Gastrocnemius medialis (tissue), 4 donors: ENCODE measurements around the gene XXYLT1. TPM values are rescaled to one million over a fixed set of nuclear protein-coding genes. Genes with fewer than 3 reads are reported as not detected.
A peak's percentile ranks its signal among the peaks of the same experiment; 100 is the strongest.

ENCODE experiments used
- ATAC-seq, 2 donors: fragments of 150-250 bp; one replicate each; pipeline ENCODE4 v1.9.1; 2016
- DNase-seq, 2 donors: peaks; one replicate each; pipeline ENCODE4 v3.0.0-alpha.2; 2019
- H3K27ac ChIP-seq, 4 donors: fragments of 200-600 bp; sonication (generic); 1 replicate in 1 of 4; 2 replicates in 3 of 4; pipeline ENCODE4 v1.5.1; 2016 to 2018; ENCODE audit warnings: mild to moderate bottlenecking in 2 of 4, moderate library complexity in 1 of 4
- H3K27me3 ChIP-seq, 3 donors: fragments of 200-600 bp; sonication (generic) in 2 of 3; 1 replicate in 1 of 3; 2 replicates in 2 of 3; pipeline versions ENCODE4 v1.5.1 to v1.6.0; 2016 to 2019; ENCODE audit warnings: mild to moderate bottlenecking in 1 of 3, moderate library complexity in 1 of 3
- H3K36me3 ChIP-seq, 2 donors: fragments of 200-600 bp; sonication (generic) in 1 of 2; one replicate each; pipeline ENCODE4 v1.5.1; 2017 to 2018
- H3K4me1 ChIP-seq, 2 donors: fragments of 200-600 bp; sonication (generic) in 1 of 2; one replicate each; pipeline ENCODE4 v1.5.1; 2016 to 2017; ENCODE audit warnings: mild to moderate bottlenecking in 2 of 2
- H3K4me3 ChIP-seq, 4 donors: fragments of 200-600 bp; sonication (generic) in 3 of 4; 1 replicate in 1 of 4; 2 replicates in 3 of 4; pipeline ENCODE4 v1.5.1; 2016 to 2019; ENCODE audit warnings: mild to moderate bottlenecking in 2 of 4
- H3K9me3 ChIP-seq, 3 donors: fragments of 200-600 bp; sonication (generic) in 2 of 3; 1 replicate in 1 of 3; 2 replicates in 2 of 3; pipeline ENCODE4 v1.5.1; 2016 to 2019
- CTCF ChIP-seq, 5 experiments: fragments of 450-650 bp in 3 of 5; fragments of 200-600 bp in 2 of 5; sonication (generic) in 2 of 5; IDR thresholded peaks in 4 of 5; conservative IDR thresholded peaks in 1 of 5; 1 replicate in 4 of 5; 2 replicates in 1 of 5; pipeline ENCODE4 v1.5.1; 2016 to 2019; ENCODE audit warnings: antibody characterized with exemption in 5 of 5, mild to moderate bottlenecking in 3 of 5, moderate library complexity in 3 of 5
- POLR2A ChIP-seq, 2 donors: fragments of 450-650 bp; IDR thresholded peaks; one replicate each; pipeline ENCODE4 v1.6.1; 2017; ENCODE audit warnings: antibody characterized with exemption in 2 of 2, mild to moderate bottlenecking in 2 of 2, moderate library complexity in 2 of 2
- in situ Hi-C, 4 donors: fragments of 200-750 bp; cut with MboI; loops; one replicate each; pipeline versions ENCODE4 v1.15.0 to v1.8.0; 2017; ENCODE audit warnings: low sequenced_read_pairs in 4 of 4
- intact Hi-C: fragments of 100-400 bp; cut with DNase I; formaldehyde crosslinking; loops from one replicate; pipeline ENCODE4 v1.15.1; 2023; ENCODE audit warnings: low total_unique reads
- total RNA-seq, 4 donors: library from RNA; depleted of rRNA; stranded (reverse); fragments of >200 nt; gene quantifications; one replicate each; pipeline versions ENCODE4 v1.1.0 to v1.2.3, GENCODE V29; 2016

The XXYLT1 gene
- total RNA-seq, 4 donors from 2014 or later, result 0.87 to 3.1 (median 1.3) TPM

GRCh38 chr3:195112361-195112791, 158.6 kb downstream of the XXYLT1 start:
- intact Hi-C loops, result no loop called here
- Histone ChIP-seq H3K4me3 (no peak overlapping the region), H3K27me3 (no peaks in the 10 kb centered on the region), H3K9me3 (no peaks in the 10 kb centered on the region), H3K4me1 (no peaks in the 10 kb centered on the region), H3K36me3 (no peaks in the 10 kb centered on the region), H3K27ac (no peak overlapping the region)
- in situ Hi-C loops, result loop anchor here in 1 of 4 donors (10.0 kb wide), 1 partner anchor 428 kb away; the partner anchor contains the start of gene FAM43A
- TF ChIP-seq POLR2A (IDR thresholded peaks at IDR 0.05) (no peak), CTCF (IDR thresholded peaks at IDR 0.05 in 4 of 5, conservative IDR thresholded peaks at IDR 0.05 in 1 of 5) (no peak)
- ATAC-seq (no peak), DNase-seq (no peak)

- DNase-seq, result no peak
- H3K27me3 ChIP-seq, result no peaks in the 10 kb centered on the region
- ATAC-seq, result no peak
- no peak overlapping the region for H3K27ac ChIP-seq
- H3K9me3 ChIP-seq, result no peaks in the 10 kb centered on the region
- TF ChIP-seq CTCF (IDR thresholded peaks at IDR 0.05 in 4 of 5, conservative IDR thresholded peaks at IDR 0.05 in 1 of 5), result no peak
- TF ChIP-seq POLR2A (IDR thresholded peaks at IDR 0.05), result no peak
- in situ Hi-C loops, result loop anchor here in 1 of 4 donors (10.0 kb wide), 1 partner anchor 427 kb away; the partner anchor contains the start of gene FAM43A
- no peak overlapping the region for H3K4me3 ChIP-seq
- H3K36me3 ChIP-seq, result no peaks in the 10 kb centered on the region
- H3K4me1 ChIP-seq, result peaks cover 0 to under 1% of the 10 kb centered on the region in 2 donors
- intact Hi-C loops, result no loop called here
Observed at GRCh38 chr3:195111766-195112165, 159.2 kb downstream of the XXYLT1 start.

GRCh38 chr3:195111319-195111705, 159.6 kb downstream of the XXYLT1 start:
- H3K4me1 ChIP-seq, result peaks cover 3 to 5% of the 10 kb centered on the region in 2 donors
- intact Hi-C loops, result no loop called here
- H3K36me3 ChIP-seq, result no peaks in the 10 kb centered on the region
- H3K27me3 ChIP-seq, result no peaks in the 10 kb centered on the region
- H3K9me3 ChIP-seq, result no peaks in the 10 kb centered on the region
- in situ Hi-C loops, result loop anchor here in 1 of 4 donors (10.0 kb wide), 1 partner anchor 427 kb away; the partner anchor contains the start of gene FAM43A
- TF ChIP-seq POLR2A (IDR thresholded peaks at IDR 0.05), result no peak
- no peak for TF ChIP-seq CTCF (IDR thresholded peaks at IDR 0.05 in 4 of 5, conservative IDR thresholded peaks at IDR 0.05 in 1 of 5)
- no peak overlapping the region for H3K27ac ChIP-seq
- H3K4me3 ChIP-seq, result no peak overlapping the region
- ATAC-seq (no peak), DNase-seq (no peak)

- intact Hi-C loops, result no loop called here
Observed at GRCh38 chr3:195110647-195111318, 160.2 kb downstream of the XXYLT1 start.

More at GRCh38 chr3:195110647-195111318, 160.2 kb downstream of the XXYLT1 start:
- in situ Hi-C loops, result loop anchor here in 1 of 4 donors (10.0 kb wide), 1 partner anchor 426 kb away; the partner anchor contains the start of gene FAM43A
- DNase-seq (peak in 1 of 2 donors; percentile 28), ATAC-seq (peak; percentile 42 to 49)
- H3K4me1 ChIP-seq, result peaks cover 5 to 8% of the 10 kb centered on the region in 2 donors
- no peak overlapping the region for H3K27ac ChIP-seq
- no peaks in the 10 kb centered on the region for H3K36me3 ChIP-seq
- H3K4me3 ChIP-seq, result no peak overlapping the region
- no peaks in the 10 kb centered on the region for H3K27me3 ChIP-seq
- no peaks in the 10 kb centered on the region for H3K9me3 ChIP-seq
- TF ChIP-seq CTCF (IDR thresholded peaks at IDR 0.05 in 4 of 5, conservative IDR thresholded peaks at IDR 0.05 in 1 of 5), result no peak
- no peak for TF ChIP-seq POLR2A (IDR thresholded peaks at IDR 0.05)
